Gastroesophageal sphincter (tissue), 3 donors: ENCODE measurements around the gene FLG.

ENCODE experiments used
- EP300 ChIP-seq: sonication (generic); formaldehyde crosslinking; IDR thresholded peaks from one replicate; pipeline ENCODE4 v1.6.1; 2017; ENCODE audit warnings: antibody characterized with exemption, mild to moderate bottlenecking
- POLR2A ChIP-seq, 2 donors: fragments of 450-650 bp; IDR thresholded peaks; one replicate each; pipeline ENCODE4 v1.6.1; 2017; ENCODE audit warnings: antibody characterized with exemption in 2 of 2, mild to moderate bottlenecking in 2 of 2, moderate library complexity in 1 of 2
- TF ChIP-seq, protein P1 (sequence below), 4 experiments: fragments of 200-600 bp in 2 of 4; fragments of 450-650 bp in 2 of 4; sonication (generic) in 1 of 4; IDR thresholded peaks; one replicate each; pipeline ENCODE4 v1.5.1; 2017 to 2019; ENCODE audit warnings: antibody characterized with exemption in 4 of 4, mild to moderate bottlenecking in 2 of 4, moderate library complexity in 2 of 4

GRCh38 chr1:152335399-152335798 lies 10.4 kb upstream of the FLG start:
- no peak for TF ChIP-seq POLR2A (IDR thresholded peaks at IDR 0.05)
- TF ChIP-seq, protein P1, sequence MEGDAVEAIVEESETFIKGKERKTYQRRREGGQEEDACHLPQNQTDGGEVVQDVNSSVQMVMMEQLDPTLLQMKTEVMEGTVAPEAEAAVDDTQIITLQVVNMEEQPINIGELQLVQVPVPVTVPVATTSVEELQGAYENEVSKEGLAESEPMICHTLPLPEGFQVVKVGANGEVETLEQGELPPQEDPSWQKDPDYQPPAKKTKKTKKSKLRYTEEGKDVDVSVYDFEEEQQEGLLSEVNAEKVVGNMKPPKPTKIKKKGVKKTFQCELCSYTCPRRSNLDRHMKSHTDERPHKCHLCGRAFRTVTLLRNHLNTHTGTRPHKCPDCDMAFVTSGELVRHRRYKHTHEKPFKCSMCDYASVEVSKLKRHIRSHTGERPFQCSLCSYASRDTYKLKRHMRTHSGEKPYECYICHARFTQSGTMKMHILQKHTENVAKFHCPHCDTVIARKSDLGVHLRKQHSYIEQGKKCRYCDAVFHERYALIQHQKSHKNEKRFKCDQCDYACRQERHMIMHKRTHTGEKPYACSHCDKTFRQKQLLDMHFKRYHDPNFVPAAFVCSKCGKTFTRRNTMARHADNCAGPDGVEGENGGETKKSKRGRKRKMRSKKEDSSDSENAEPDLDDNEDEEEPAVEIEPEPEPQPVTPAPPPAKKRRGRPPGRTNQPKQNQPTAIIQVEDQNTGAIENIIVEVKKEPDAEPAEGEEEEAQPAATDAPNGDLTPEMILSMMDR (IDR thresholded peaks at IDR 0.05) = no peak
- no peak for TF ChIP-seq EP300
